ENCODE data around the gene PMVK. TPM values are rescaled to one million over a fixed set of nuclear protein-coding genes. Genes with fewer than 3 reads are reported as not detected.

Gene PMVK
- total and polyA plus RNA-seq, 2 of the 8 experiments (the other 6 are each of a cell fraction or from before 2014, with no cell fraction given): 23.8 to 26.5 TPM

DNA sequence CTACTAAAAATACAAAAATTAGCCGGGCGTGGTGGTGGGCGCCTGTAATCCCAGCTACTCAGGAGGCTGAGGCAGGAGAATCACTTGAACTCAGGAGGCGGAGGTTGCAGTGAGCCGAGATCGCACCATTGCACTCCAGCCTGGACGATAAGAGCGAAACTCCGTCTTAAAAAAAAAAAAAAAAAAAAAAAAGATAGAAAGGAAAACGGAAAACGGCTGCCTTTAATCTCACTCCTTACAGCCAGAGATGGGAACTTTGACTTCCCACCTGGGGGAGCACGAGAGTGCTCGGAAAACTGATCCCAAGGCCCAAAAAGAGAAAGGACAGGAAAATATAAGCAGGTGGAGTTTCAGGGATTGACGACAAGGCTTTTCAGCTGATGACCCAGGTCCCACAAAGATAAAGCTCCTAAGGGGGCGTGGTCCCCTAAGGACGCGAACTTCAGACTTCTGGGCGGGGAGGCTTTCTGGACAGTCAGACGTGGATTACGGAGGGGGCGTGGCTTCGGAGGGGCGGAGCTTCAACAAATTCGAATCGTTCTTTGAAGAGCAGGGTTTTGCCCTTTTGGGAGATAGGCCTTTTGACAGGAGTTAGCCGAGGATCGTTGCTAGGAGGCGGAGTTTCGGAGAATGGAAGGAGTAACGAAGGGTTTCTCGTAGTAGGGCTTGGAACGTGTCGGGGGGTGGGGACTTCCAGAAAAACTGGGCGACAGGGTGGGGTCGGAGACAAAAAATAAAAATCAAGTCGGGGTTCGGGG, 37.0 kb upstream of the PMVK start (continued):
- TF ChIP-seq EZH2 (IDR thresholded peaks at IDR 0.05; ENCODE audit: low read depth, low read length, severe bottlenecking) (no peak), KDM5A (IDR thresholded peaks at IDR 0.05; ENCODE audit: low read length) (no peak), RXRA (IDR thresholded peaks at IDR 0.05; ENCODE audit: insufficient read depth, low read depth, low read length) (no peak), HDAC6 (IDR thresholded peaks at IDR 0.05; ENCODE audit: low read depth, low read length) (no peak), EP300 (IDR thresholded peaks at IDR 0.05; ENCODE audit: borderline replicate concordance in 1 of 2, low read depth in 2 of 2, low read length in 2 of 2) (no peak), POU5F1 (IDR thresholded peaks at IDR 0.05; ENCODE audit: low read depth, low read length) (no peak), NANOG (IDR thresholded peaks at IDR 0.05; ENCODE audit: insufficient read depth, low read depth, low read length, poor library complexity, severe bottlenecking) (no peak), SIRT6 (IDR thresholded peaks at IDR 0.05; ENCODE audit: low read length) (no peak), JUND (IDR thresholded peaks at IDR 0.05; ENCODE audit: low read length) (no peak)
- TF ChIP-seq, protein P1, sequence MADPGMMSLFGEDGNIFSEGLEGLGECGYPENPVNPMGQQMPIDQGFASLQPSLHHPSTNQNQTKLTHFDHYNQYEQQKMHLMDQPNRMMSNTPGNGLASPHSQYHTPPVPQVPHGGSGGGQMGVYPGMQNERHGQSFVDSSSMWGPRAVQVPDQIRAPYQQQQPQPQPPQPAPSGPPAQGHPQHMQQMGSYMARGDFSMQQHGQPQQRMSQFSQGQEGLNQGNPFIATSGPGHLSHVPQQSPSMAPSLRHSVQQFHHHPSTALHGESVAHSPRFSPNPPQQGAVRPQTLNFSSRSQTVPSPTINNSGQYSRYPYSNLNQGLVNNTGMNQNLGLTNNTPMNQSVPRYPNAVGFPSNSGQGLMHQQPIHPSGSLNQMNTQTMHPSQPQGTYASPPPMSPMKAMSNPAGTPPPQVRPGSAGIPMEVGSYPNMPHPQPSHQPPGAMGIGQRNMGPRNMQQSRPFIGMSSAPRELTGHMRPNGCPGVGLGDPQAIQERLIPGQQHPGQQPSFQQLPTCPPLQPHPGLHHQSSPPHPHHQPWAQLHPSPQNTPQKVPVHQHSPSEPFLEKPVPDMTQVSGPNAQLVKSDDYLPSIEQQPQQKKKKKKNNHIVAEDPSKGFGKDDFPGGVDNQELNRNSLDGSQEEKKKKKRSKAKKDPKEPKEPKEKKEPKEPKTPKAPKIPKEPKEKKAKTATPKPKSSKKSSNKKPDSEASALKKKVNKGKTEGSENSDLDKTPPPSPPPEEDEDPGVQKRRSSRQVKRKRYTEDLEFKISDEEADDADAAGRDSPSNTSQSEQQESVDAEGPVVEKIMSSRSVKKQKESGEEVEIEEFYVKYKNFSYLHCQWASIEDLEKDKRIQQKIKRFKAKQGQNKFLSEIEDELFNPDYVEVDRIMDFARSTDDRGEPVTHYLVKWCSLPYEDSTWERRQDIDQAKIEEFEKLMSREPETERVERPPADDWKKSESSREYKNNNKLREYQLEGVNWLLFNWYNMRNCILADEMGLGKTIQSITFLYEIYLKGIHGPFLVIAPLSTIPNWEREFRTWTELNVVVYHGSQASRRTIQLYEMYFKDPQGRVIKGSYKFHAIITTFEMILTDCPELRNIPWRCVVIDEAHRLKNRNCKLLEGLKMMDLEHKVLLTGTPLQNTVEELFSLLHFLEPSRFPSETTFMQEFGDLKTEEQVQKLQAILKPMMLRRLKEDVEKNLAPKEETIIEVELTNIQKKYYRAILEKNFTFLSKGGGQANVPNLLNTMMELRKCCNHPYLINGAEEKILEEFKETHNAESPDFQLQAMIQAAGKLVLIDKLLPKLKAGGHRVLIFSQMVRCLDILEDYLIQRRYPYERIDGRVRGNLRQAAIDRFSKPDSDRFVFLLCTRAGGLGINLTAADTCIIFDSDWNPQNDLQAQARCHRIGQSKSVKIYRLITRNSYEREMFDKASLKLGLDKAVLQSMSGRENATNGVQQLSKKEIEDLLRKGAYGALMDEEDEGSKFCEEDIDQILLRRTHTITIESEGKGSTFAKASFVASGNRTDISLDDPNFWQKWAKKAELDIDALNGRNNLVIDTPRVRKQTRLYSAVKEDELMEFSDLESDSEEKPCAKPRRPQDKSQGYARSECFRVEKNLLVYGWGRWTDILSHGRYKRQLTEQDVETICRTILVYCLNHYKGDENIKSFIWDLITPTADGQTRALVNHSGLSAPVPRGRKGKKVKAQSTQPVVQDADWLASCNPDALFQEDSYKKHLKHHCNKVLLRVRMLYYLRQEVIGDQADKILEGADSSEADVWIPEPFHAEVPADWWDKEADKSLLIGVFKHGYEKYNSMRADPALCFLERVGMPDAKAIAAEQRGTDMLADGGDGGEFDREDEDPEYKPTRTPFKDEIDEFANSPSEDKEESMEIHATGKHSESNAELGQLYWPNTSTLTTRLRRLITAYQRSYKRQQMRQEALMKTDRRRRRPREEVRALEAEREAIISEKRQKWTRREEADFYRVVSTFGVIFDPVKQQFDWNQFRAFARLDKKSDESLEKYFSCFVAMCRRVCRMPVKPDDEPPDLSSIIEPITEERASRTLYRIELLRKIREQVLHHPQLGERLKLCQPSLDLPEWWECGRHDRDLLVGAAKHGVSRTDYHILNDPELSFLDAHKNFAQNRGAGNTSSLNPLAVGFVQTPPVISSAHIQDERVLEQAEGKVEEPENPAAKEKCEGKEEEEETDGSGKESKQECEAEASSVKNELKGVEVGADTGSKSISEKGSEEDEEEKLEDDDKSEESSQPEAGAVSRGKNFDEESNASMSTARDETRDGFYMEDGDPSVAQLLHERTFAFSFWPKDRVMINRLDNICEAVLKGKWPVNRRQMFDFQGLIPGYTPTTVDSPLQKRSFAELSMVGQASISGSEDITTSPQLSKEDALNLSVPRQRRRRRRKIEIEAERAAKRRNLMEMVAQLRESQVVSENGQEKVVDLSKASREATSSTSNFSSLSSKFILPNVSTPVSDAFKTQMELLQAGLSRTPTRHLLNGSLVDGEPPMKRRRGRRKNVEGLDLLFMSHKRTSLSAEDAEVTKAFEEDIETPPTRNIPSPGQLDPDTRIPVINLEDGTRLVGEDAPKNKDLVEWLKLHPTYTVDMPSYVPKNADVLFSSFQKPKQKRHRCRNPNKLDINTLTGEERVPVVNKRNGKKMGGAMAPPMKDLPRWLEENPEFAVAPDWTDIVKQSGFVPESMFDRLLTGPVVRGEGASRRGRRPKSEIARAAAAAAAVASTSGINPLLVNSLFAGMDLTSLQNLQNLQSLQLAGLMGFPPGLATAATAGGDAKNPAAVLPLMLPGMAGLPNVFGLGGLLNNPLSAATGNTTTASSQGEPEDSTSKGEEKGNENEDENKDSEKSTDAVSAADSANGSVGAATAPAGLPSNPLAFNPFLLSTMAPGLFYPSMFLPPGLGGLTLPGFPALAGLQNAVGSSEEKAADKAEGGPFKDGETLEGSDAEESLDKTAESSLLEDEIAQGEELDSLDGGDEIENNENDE (IDR thresholded peaks at IDR 0.05; ENCODE audit: insufficient replicate concordance, low read length): peak; percentile 37

Data from H1 (cell line).